Measurements from ENCODE around the gene RPL12. TPM values are rescaled to one million over a fixed set of nuclear protein-coding genes. Genes with fewer than 3 reads are reported as not detected.

The RPL12 gene
- total and polyA plus RNA-seq, 9 of the 15 experiments (the other 6 are each of a cell fraction or from before 2014, with no cell fraction given), result 1,614 to 4,558 (median 2,531) TPM

GRCh38 chr9:127496974-127497373, 45.8 kb upstream of the RPL12 start:
- DNase-seq (ENCODE audit: extremely low read depth in 1 of 4, low spot score in 3 of 4) (no peak), FAIRE-seq (no peak), ATAC-seq (no peak)
- in situ Hi-C loops (cut with MboI) (no loop called here), intact Hi-C loops (cut with micrococcal nuclease) (loop anchor here (5.0 kb wide), 2 partner anchors 135 to 280 kb away; no protein-coding TSS in a partner anchor)
- Histone ChIP-seq H3K4me2 (ENCODE audit: insufficient read depth, low read length) (no peak overlapping the region), H3K9me3 (replicated peaks; ENCODE audit: control insufficient read depth, insufficient read depth, low read depth, low read length) (no peaks in the 10 kb centered on the region), H3K27me3 (ENCODE audit: control insufficient read depth in 2 of 2, insufficient read depth in 2 of 2, low read length in 2 of 2) (no peaks in the 10 kb centered on the region), H3K4me1 (replicated peaks in 1 of 2; ENCODE audit: control insufficient read depth in 2 of 2, insufficient read depth in 2 of 2, low read length in 2 of 2) (peaks cover 6 to 21% of the 10 kb centered on the region in 2 experiments; a peak in 4 of 5 replicates), H3K9me1 (ENCODE audit: control insufficient read depth, insufficient read depth, low read length) (no peaks in the 10 kb centered on the region), H3K27ac (ENCODE audit: extremely low read depth, low read depth, low read length) (no peak overlapping the region), H3K79me2 (ENCODE audit: control insufficient read depth, insufficient read depth, low read length) (no peaks in the 10 kb centered on the region), H2AFZ (ENCODE audit: low read depth, low read length) (no peak overlapping the region), H3K4me3 (no peak overlapping the region), H3K9ac (ENCODE audit: insufficient read depth in 1 of 2, low read depth in 2 of 2, low read length in 2 of 2) (peak overlapping the region in 1 of 2 experiments; percentile 70; a peak in 2 of 4 replicates), H4K20me1 (replicated peaks; ENCODE audit: control insufficient read depth, insufficient read depth, low read length) (no peaks in the 10 kb centered on the region; the same call in 1 of the 2 replicates), H3K36me3 (ENCODE audit: control insufficient read depth, insufficient read depth, low read length) (peaks cover 31% of the 10 kb centered on the region; the same call in 2 of the 3 replicates)
- WGBS (ENCODE audit: insufficient coverage, low coverage, missing lambda C conversion rate), result 87% methylated on average over 11 of the region's 12 CpGs
- ChIA-PET CTCF (ENCODE audit: low intra/inter-chr PET ratio) (no interaction called here), POLR2A (no interaction called here)
- BruUV-seq (replicated peaks), result no TSS peak
- TF ChIP-seq SFPQ (IDR thresholded peaks at IDR 0.05; ENCODE audit: low read depth, low read length) (no peak), MAX (CRISPR knock-in tag; IDR thresholded peaks at IDR 0.05) (peak; percentile 51), CBFA2T3 (IDR thresholded peaks at IDR 0.05) (no peak), ZNF79 (CRISPR knock-in tag; IDR thresholded peaks at IDR 0.05; ENCODE audit: low read depth) (no peak), ZHX1 (conservative IDR thresholded peaks at IDR 0.05; ENCODE audit: low read length) (no peak), ZNF224 (CRISPR knock-in tag; IDR thresholded peaks at IDR 0.05) (no peak), RBM15 (IDR thresholded peaks at IDR 0.05; ENCODE audit: insufficient read depth, low read length) (no peak), BRD9 (IDR thresholded peaks at IDR 0.05; ENCODE audit: low read depth, partially characterized antibody) (no peak), HNRNPLL (IDR thresholded peaks at IDR 0.05; ENCODE audit: low read depth, low read length, poor library complexity, severe bottlenecking) (no peak), NCOR1 (IDR thresholded peaks at IDR 0.05) (no peak), NFE2L1 (tag; IDR thresholded peaks at IDR 0.05; ENCODE audit: borderline replicate concordance, low read depth) (no peak), IRF2 (CRISPR knock-in tag; IDR thresholded peaks at IDR 0.05) (no peak), TAF1 (IDR thresholded peaks at IDR 0.05; ENCODE audit: control insufficient read depth, extremely low read depth, insufficient read depth, low read length, severe bottlenecking) (no peak), ATF2 (CRISPR knock-in tag; IDR thresholded peaks at IDR 0.05) (no peak)

Data from K562 (cell line).